GM18505 (cell line): ENCODE results near the gene VIPR2.

Experiments
- ATAC-seq: cut with Tn5 transposase; IDR thresholded peaks from one replicate; pipeline ENCODE4 v1.9.1; 2021; ENCODE audit not compliant: unreplicated experiment
- POLR2A ChIP-seq: IDR thresholded peaks from 4 replicates; pipeline ENCODE4 v1.6.1; 2011; ENCODE audit warnings: borderline replicate concordance; ENCODE audit not compliant: insufficient read depth, insufficient read length; ENCODE audit errors: extremely low read depth

The VIPR2 gene

DNA sequence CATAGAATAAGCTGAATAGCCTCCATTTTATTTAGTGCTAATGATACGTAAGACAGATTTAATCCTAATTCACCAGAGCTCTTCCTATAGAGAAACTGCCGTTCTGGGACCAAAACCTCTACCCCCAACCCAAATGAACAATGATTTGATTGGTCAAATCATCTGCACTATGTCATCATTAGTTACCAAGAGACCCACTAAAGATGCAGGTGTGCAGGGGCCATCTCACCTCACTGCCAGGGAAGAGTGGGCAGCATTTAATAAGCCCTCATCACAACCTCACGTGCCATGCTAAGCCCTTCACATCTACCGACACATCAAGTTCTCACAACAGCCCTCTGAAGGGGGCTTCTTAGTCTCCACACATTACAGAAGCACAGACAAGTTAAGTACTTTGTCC lies 87.0 kb downstream of the VIPR2 start:
- ATAC-seq, result no peak
- TF ChIP-seq POLR2A, result no peak

DNA sequence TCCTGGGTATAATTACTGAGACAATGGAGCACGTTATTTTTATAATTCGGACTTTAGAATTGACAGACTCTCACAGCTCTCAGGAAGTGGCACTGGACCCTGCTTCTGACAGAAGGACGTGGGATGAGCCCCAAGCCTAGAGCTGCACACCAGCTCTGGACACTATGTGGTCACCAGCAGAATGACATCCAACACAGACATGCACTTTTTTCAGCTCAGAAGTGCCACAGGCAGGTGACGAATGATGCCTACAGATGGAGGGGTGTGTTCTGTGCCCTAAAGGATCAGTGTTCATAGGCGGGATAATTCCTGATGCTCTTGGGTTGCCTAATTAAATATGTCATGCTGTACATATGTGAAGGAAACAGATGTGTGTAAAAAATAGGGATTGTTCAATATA lies 87.9 kb downstream of the VIPR2 start:
- ATAC-seq, result no peak
- TF ChIP-seq POLR2A, result no peak

DNA sequence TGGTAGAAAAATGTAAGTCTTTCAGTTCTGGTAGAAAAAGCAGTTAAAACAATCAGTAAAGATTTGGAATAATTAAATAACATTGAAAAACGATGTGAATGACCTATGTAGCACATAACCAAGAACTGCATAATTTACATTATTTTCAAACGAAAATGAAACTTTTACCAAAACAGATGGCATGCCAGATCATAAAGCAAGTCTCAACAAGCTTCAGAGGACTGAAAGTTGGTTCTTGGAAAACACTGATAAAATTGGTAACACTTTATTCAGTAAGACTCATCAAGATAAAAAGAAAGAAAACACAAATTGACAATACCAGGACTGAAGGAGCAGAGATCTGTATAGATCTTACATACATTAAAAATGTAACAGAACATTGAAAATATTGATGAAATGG lies 92.8 kb downstream of the VIPR2 start:
- no peak for TF ChIP-seq POLR2A
- ATAC-seq, result no peak

DNA sequence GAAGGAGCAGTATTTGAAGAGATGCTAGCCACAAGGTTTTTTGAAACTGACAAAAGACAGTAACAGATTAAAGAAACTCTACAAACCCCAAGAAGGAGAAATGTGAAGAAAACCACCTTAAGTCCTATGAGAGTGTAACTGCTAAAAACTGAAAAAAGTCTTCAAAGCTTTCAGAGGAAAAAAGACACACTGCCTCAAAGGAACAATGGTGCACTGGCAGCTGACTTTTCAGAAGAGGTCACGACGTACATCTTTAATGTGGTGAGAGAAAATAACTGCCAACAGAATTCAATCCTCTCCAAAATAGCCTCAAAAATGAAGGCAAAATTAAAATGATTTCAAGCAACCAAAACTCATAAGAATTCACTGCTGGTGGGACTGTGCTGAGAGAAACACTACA lies 94.0 kb downstream of the VIPR2 start:
- no peak for ATAC-seq
- no peak for TF ChIP-seq POLR2A

DNA sequence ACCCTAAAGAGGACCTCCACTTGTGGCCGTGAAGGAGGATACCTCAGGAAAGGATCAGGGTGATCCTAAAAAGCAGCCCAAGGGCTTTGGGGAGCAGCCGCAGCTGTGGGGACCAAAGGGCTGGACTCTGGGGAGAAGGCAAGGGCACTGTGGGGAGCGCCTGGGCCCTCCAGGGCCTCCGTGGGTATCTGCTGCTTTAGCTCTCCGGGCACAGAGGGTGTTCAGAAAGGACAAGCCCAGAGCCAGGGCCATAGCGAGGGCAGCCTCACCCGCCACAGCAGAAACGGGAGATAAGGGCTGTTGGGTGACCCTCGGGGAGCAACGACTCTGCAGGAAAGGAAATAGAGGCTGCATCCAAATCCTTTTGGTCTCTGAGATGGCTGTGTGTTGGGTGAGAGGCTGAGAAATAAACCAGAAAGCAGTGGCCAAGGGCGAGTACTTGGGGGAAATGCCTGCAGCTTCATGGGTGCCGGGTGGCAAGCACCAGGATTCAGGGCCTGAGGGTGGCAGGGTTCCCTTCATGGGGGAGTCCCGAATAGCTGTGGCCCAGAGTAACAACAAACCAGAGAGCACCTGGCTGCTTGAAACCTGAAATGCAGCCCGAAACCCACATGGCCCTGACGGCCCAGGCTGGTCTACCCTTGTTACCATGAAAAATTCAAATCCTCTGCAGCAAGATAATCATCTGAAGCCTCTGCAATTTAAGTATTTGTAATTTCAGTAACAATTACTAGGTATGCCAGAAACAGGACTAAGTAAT lies 95.2 kb downstream of the VIPR2 start:
- no peak for TF ChIP-seq POLR2A
- no peak for ATAC-seq

DNA sequence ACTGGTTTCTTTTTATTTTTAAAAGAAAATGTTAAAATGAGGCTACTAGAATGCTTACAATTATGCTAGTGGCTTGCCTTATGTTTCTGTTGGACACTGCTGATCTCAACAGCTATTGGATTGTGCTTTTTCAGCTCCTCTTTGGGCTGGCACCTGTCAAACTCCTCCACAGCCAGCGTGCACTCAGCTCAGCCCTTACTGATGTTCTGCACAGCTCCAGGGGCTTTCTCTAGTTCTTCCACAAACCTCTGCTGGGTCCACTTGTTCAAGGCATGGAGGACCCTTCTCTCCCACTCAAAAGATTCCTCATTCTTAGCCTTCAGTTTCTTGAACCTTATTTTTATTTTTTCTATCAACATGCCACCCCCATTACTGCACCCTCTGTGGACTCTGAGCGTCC lies 96.0 kb downstream of the VIPR2 start:
- no peak for TF ChIP-seq POLR2A
- no peak for ATAC-seq

DNA sequence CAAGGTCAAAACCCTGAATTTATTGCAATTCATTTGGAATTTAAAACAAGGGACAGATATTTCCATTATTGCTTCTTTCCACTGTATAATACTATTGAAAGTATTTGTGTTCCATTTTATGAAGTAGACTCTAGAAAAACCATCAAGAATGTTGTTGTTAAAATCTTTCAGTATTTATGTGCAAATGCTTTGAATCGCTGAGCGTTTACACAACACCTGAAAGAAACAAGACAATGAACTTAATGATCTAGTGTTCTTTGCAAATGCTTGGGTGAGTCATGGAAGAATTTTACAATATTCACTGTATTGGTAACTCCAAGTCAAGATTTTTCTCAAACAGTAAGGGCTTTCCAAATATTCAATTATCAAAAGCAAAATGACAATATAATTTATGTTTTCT lies 97.1 kb downstream of the VIPR2 start:
- no peak for ATAC-seq
- TF ChIP-seq POLR2A, result no peak

DNA sequence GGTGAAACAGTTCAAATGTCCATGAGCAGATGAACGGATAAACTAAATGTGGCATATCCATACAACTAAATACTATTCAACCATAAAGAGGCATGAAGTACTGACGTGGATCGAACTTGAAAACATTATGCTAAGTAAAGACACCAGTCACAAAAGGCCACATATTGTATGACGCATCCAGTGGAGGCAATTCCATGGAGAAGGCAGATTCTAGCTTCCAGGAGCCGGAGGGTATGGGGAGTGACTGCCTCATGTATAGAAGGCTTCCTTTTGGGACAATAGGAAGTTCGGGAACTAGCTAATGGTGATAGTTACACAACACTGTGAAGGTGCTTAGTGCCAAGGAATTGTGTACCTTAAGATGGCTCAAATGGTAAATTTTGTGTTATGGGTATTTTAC lies 98.4 kb downstream of the VIPR2 start:
- no peak for TF ChIP-seq POLR2A
- ATAC-seq, result no peak

DNA sequence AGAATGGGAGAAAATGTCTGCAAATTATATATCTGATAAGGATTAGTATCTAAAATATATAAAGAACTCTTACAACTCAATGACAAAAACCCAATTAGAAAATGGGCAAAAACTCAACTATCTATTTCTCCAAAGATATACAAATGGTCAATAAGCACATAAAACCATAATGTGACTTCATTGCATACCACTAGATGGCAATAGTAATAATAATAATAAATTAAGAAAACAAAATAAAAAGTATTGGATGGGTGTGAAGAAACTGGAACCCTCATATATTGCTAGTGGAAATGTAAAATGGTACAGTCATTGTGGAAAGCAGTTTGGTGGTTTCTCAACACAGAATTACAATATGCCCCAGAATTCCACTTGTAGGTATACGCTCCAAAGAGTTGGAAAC lies 98.8 kb downstream of the VIPR2 start:
- no peak for TF ChIP-seq POLR2A
- ATAC-seq, result no peak

DNA sequence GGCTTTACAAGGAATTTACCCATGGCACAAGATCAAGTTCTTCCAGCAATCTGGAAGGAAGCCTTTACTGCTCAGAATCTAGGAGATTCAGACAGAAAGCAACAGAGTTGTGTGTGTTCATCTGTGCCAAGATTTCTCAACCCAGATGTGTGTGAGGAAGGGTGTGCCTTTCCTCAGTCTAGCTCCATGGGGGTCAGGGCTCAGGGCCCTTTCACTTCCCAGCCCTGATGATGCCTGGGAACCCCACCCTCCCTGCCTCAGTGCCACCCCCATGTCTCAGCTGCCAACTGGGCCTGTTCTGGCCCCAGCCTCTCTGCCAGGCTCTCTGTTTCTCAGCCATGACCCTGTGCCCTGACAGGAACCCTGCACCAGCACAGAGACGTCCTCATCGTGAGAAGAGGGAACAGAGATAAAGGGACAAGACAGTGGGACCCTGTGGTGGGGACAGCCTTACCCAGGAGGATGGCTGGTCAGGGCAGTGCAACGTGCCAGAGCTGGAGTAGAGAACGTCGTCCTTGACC lies 102.0 kb downstream of the VIPR2 start:
- no peak for ATAC-seq
- no peak for TF ChIP-seq POLR2A

DNA sequence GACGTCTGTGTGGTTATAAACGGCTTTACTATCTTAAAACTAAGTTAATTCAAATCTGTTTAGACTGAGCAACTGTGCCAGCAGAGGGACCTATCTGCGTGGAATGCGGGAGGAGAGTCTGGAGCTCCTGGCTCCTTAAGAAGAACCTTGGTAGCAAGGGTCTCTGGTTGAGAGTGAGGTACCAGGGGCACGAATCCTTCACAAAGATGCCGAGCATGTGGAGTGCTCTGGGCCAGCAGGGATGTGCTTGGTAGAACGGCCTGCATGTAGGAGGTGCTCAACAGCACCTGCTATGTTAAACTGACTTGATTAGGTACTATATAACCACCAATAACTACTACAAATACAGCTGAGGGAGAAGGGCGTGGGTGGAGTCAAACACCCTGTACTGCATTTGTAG lies 102.6 kb downstream of the VIPR2 start:
- no peak for TF ChIP-seq POLR2A
- ATAC-seq, result no peak

DNA sequence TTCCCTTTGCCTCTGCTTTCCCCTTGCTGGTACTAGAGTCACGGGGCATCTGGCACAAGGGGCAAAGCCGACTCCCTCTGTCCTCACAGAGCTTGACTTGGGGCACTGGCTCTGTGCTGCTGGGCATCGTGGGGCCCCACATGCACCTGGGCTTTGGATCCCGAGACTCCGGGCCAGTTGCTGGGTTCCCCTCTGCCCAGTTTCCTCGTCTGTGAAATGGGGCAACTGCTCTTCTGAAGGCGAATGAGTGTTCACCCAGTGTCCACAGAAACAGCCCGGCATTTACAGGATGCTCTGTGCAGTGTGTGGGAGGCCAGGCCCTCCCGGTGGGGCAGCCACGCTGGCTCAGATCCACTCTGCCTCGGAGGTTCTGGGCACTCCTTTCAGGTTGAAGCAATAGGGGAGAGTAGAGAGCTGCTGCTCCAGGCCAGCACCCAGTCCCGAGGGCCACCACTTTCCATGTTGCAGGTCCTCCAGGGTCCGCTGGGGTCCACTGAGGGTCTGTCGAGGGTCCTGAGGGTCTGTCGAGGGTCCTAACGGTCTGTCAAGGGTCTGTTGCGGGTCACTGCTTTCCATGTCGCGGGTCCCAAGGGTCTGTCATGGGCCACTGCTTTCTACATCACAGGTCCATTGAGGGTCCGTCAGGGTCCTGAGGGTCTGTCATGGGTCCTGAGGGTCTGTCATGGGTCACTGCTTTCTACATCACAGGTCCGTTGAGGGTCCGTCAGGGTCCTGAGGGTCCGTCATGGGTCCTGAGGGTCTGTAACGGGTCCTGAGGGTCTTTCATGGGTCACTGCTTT lies 103.6 kb downstream of the VIPR2 start:
- no peak for TF ChIP-seq POLR2A
- ATAC-seq, result no peak

DNA sequence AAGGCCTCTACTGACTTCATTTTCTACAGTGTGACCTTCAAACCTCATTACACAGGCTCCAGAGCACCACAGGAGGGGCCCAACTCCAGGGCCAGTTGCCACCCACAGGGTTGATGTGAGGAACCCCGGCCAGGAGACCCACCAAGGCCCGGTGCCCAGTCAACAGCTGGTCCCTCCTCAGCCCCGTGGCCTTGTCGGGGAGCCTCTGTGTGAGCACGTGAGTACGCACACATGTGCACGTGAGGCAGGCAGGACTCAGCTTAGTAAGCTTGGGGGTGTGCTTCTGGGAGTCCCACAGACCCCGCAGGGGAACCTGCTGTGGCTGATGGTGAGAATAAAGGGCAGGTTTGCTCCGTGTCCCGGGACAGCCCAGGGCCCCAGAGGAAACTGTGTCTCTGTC lies 104.5 kb downstream of the VIPR2 start:
- TF ChIP-seq POLR2A, result no peak
- no peak for ATAC-seq

DNA sequence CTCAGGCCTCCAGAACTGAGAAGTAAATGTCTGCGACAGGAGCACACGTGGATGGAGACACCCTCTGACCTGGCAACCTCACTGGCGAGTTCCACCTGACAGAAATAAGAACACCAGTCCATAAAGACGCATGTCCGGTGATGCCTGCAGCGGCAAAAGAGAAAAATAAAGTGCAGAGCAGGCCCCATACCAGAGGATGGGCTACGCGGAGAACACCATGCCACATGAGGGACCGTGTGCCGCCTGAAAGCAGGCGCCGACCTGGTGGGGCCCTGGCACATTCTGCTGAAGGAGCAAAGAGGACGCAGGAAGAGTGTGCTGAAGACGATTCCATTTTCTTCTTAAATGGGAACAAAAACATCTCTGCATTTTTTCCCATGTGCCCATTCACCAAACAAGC lies 105.0 kb downstream of the VIPR2 start:
- ATAC-seq, result no peak
- no peak for TF ChIP-seq POLR2A
